ENCODE measurements around the gene APP. TPM values are rescaled to one million over a fixed set of nuclear protein-coding genes. Genes with fewer than 3 reads are reported as not detected.

The APP gene
- total RNA-seq, 2 experiments from 2014 or later, result 60.6 to 61.1 TPM

GRCh38 chr21:26157801-26158200, 12.8 kb downstream of the APP start:
- intact Hi-C loops (cut with micrococcal nuclease), result no loop called here
- Mint-ChIP-seq H3K27ac (no peak overlapping the region), H3K4me3 (no peak overlapping the region), H3K9me3 (no peaks in the 10 kb centered on the region), H3K4me1 (ENCODE audit: low read depth) (peaks cover 19% of the 10 kb centered on the region), H3K27me3 (ENCODE audit: low read depth) (no peaks in the 10 kb centered on the region), H3K36me3 (ENCODE audit: low read depth) (peaks cover 1% of the 10 kb centered on the region)
- CTCF ChIA-PET, result interaction anchor here (0.9 to 2.1 kb wide), 3 partner anchors 10 to 276 kb away, joined by 3 to 10 read pairs (median 8); partner anchors contain the start of gene APP
- DNase-seq, result no peak

- Mint-ChIP-seq H3K27me3 (ENCODE audit: low read depth) (no peaks in the 10 kb centered on the region), H3K4me3 (no peak overlapping the region), H3K4me1 (ENCODE audit: low read depth) (peaks cover 20% of the 10 kb centered on the region), H3K27ac (no peak overlapping the region), H3K36me3 (ENCODE audit: low read depth) (peaks cover 2% of the 10 kb centered on the region), H3K9me3 (no peaks in the 10 kb centered on the region)
- intact Hi-C loops (cut with micrococcal nuclease), result no loop called here
- DNase-seq, result no peak
- CTCF ChIA-PET, result interaction anchor here (0.6 to 0.7 kb wide), 2 partner anchors 16 to 354 kb away, joined by 3 read pairs; partner anchors contain the start of gene APP
These were observed 15.8 kb downstream of the APP start for GRCh38 chr21:26154753-26155152.

- Mint-ChIP-seq H3K4me1 (ENCODE audit: low read depth) (peaks cover 26% of the 10 kb centered on the region), H3K9me3 (no peaks in the 10 kb centered on the region), H3K4me3 (no peak overlapping the region), H3K27me3 (ENCODE audit: low read depth) (no peaks in the 10 kb centered on the region), H3K36me3 (ENCODE audit: low read depth) (peaks cover 2% of the 10 kb centered on the region), H3K27ac (no peak overlapping the region)
- CTCF ChIA-PET, result interaction anchor here (1.7 kb wide), 1 partner anchor 15 kb away, joined by 4 read pairs; no protein-coding TSS in a partner anchor
- no peak for DNase-seq
- intact Hi-C loops (cut with micrococcal nuclease), result no loop called here
These were observed 16.8 kb downstream of the APP start for GRCh38 chr21:26153758-26154157.

- intact Hi-C loops (cut with micrococcal nuclease), result no loop called here
- DNase-seq, result no peak
- Mint-ChIP-seq H3K27me3 (ENCODE audit: low read depth) (no peaks in the 10 kb centered on the region), H3K4me1 (ENCODE audit: low read depth) (peaks cover 22% of the 10 kb centered on the region), H3K27ac (no peak overlapping the region), H3K36me3 (ENCODE audit: low read depth) (peaks cover 7% of the 10 kb centered on the region), H3K9me3 (no peaks in the 10 kb centered on the region), H3K4me3 (no peak overlapping the region)
- CTCF ChIA-PET, result interaction anchor here (0.6 kb wide), 1 partner anchor 765 kb away, joined by 3 read pairs; no protein-coding TSS in a partner anchor
These were observed 21.7 kb downstream of the APP start for GRCh38 chr21:26148840-26149354.

GRCh38 chr21:26148071-26148839, 22.3 kb downstream of the APP start:
- Mint-ChIP-seq H3K27me3 (ENCODE audit: low read depth) (no peaks in the 10 kb centered on the region), H3K27ac (no peak overlapping the region), H3K4me3 (no peak overlapping the region), H3K9me3 (no peaks in the 10 kb centered on the region), H3K4me1 (ENCODE audit: low read depth) (peaks cover 22% of the 10 kb centered on the region), H3K36me3 (ENCODE audit: low read depth) (peaks cover 7% of the 10 kb centered on the region)
- CTCF ChIA-PET, result interaction anchor here (0.6 kb wide), 1 partner anchor 764 kb away, joined by 3 read pairs; no protein-coding TSS in a partner anchor
- intact Hi-C loops (cut with micrococcal nuclease), result no loop called here
- DNase-seq, result no peak

GRCh38 chr21:26147535-26147934, 23.0 kb downstream of the APP start:
- CTCF ChIA-PET, result no interaction called here
- intact Hi-C loops (cut with micrococcal nuclease), result no loop called here
- H3K9me3 Mint-ChIP-seq, result no peaks in the 10 kb centered on the region

GRCh38 chr21:26146681-26147080, 23.9 kb downstream of the APP start:
- peaks cover 11% of the 10 kb centered on the region for H3K36me3 Mint-ChIP-seq (ENCODE audit: low read depth)
- H3K9me3 Mint-ChIP-seq, result no peaks in the 10 kb centered on the region
- CTCF ChIA-PET, result no interaction called here
- intact Hi-C loops (cut with micrococcal nuclease), result no loop called here
- DNase-seq, result no peak
- no peak overlapping the region for H3K4me3 Mint-ChIP-seq
- no peaks in the 10 kb centered on the region for H3K27me3 Mint-ChIP-seq (ENCODE audit: low read depth)
- H3K27ac Mint-ChIP-seq, result no peak overlapping the region
- peaks cover 22% of the 10 kb centered on the region for H3K4me1 Mint-ChIP-seq (ENCODE audit: low read depth)

More at GRCh38 chr21:26147535-26147934, 23.0 kb downstream of the APP start:
- DNase-seq, result no peak
- H3K4me3 Mint-ChIP-seq, result no peak overlapping the region
- no peaks in the 10 kb centered on the region for H3K27me3 Mint-ChIP-seq (ENCODE audit: low read depth)
- peaks cover 22% of the 10 kb centered on the region for H3K4me1 Mint-ChIP-seq (ENCODE audit: low read depth)
- H3K27ac Mint-ChIP-seq, result no peak overlapping the region
- H3K36me3 Mint-ChIP-seq (ENCODE audit: low read depth), result peaks cover 7% of the 10 kb centered on the region

GRCh38 chr21:26144031-26144430, 26.5 kb downstream of the APP start:
- no peak overlapping the region for H3K4me3 Mint-ChIP-seq
- H3K9me3 Mint-ChIP-seq, result no peaks in the 10 kb centered on the region
- H3K4me1 Mint-ChIP-seq (ENCODE audit: low read depth), result peaks cover 16% of the 10 kb centered on the region
- no peak overlapping the region for H3K27ac Mint-ChIP-seq
- DNase-seq, result no peak
- H3K27me3 Mint-ChIP-seq (ENCODE audit: low read depth), result no peaks in the 10 kb centered on the region
- intact Hi-C loops (cut with micrococcal nuclease), result no loop called here
- peaks cover 9% of the 10 kb centered on the region for H3K36me3 Mint-ChIP-seq (ENCODE audit: low read depth)
- CTCF ChIA-PET, result interaction anchor here (0.6 kb wide), 1 partner anchor 284 kb away, joined by 5 read pairs; no protein-coding TSS in a partner anchor

GRCh38 chr21:26142363-26142762, 28.2 kb downstream of the APP start:
- intact Hi-C loops (cut with micrococcal nuclease), result no loop called here
- Mint-ChIP-seq H3K27me3 (ENCODE audit: low read depth) (no peaks in the 10 kb centered on the region), H3K9me3 (no peaks in the 10 kb centered on the region), H3K36me3 (ENCODE audit: low read depth) (peaks cover 6% of the 10 kb centered on the region), H3K27ac (no peak overlapping the region), H3K4me3 (no peak overlapping the region), H3K4me1 (ENCODE audit: low read depth) (peaks cover under 1% of the 10 kb centered on the region)
- CTCF ChIA-PET, result no interaction called here
- DNase-seq, result no peak

- CTCF ChIA-PET, result no interaction called here
- no peak for DNase-seq
- Mint-ChIP-seq H3K27ac (no peak overlapping the region), H3K27me3 (ENCODE audit: low read depth) (no peaks in the 10 kb centered on the region), H3K4me3 (no peak overlapping the region), H3K4me1 (ENCODE audit: low read depth) (peaks cover 10% of the 10 kb centered on the region), H3K9me3 (no peaks in the 10 kb centered on the region), H3K36me3 (ENCODE audit: low read depth) (peaks cover 6% of the 10 kb centered on the region)
- intact Hi-C loops (cut with micrococcal nuclease), result no loop called here
These were observed 29.6 kb downstream of the APP start for GRCh38 chr21:26140926-26141325.

GRCh38 chr21:26140164-26140579, 30.4 kb downstream of the APP start:
- CTCF ChIA-PET, result interaction anchor here (0.5 to 1.2 kb wide), 2 partner anchors 21 to 204 kb away, joined by 3 to 4 read pairs; no protein-coding TSS in a partner anchor
- intact Hi-C loops (cut with micrococcal nuclease), result no loop called here
- peaks cover 6% of the 10 kb centered on the region for H3K36me3 Mint-ChIP-seq (ENCODE audit: low read depth)

GRCh38 chr21:26138615-26139257, 31.8 kb downstream of the APP start:
- no peak for DNase-seq
- no peak overlapping the region for H3K4me3 Mint-ChIP-seq
- intact Hi-C loops (cut with micrococcal nuclease), result no loop called here
- no peaks in the 10 kb centered on the region for H3K9me3 Mint-ChIP-seq
- peaks cover 10% of the 10 kb centered on the region for H3K4me1 Mint-ChIP-seq (ENCODE audit: low read depth)
- CTCF ChIA-PET, result interaction anchor here (0.8 to 1.2 kb wide), 2 partner anchors 20 to 60 kb away, joined by 4 read pairs; no protein-coding TSS in a partner anchor
- H3K27ac Mint-ChIP-seq, result no peak overlapping the region
- H3K27me3 Mint-ChIP-seq (ENCODE audit: low read depth), result no peaks in the 10 kb centered on the region
- peaks cover 4% of the 10 kb centered on the region for H3K36me3 Mint-ChIP-seq (ENCODE audit: low read depth)

More at GRCh38 chr21:26140164-26140579, 30.4 kb downstream of the APP start:
- H3K27ac Mint-ChIP-seq, result no peak overlapping the region
- H3K4me3 Mint-ChIP-seq, result no peak overlapping the region
- DNase-seq, result no peak
- no peaks in the 10 kb centered on the region for H3K27me3 Mint-ChIP-seq (ENCODE audit: low read depth)
- peaks cover 10% of the 10 kb centered on the region for H3K4me1 Mint-ChIP-seq (ENCODE audit: low read depth)
- H3K9me3 Mint-ChIP-seq, result no peaks in the 10 kb centered on the region
